HG03571 (cell line): ENCODE data around the gene EMILIN1.
"Not testable (repeated sequence)": the region's sequence is repeated elsewhere in the genome, so short reads cannot be mapped to it uniquely, and the experiment has no call there.

Experiments
- ATAC-seq: cut with Tn5 transposase; IDR thresholded peaks from one replicate; pipeline ENCODE4 v1.9.1; 2021; ENCODE audit not compliant: unreplicated experiment

Gene EMILIN1

GRCh38 chr2:27119330-27119670 is 40.9 kb downstream of the EMILIN1 start:
- not testable (repeated sequence) for ATAC-seq

GRCh38 chr2:27121906-27122305 is 43.5 kb downstream of the EMILIN1 start:
- no peak for ATAC-seq

GRCh38 chr2:27122791-27123190 is 44.4 kb downstream of the EMILIN1 start:
- no peak for ATAC-seq

GRCh38 chr2:27123302-27124150 is 45.1 kb downstream of the EMILIN1 start, which contains the start of gene ABHD1:
Gene ABHD1, plus strand, starts transcription at chr2:27123815. Its CDS starts 134 bp downstream, at chr2:27123949.
- no peak for ATAC-seq

GRCh38 chr2:27125104-27125503 is 46.7 kb downstream of the EMILIN1 start:
- ATAC-seq, result no peak

- no peak for ATAC-seq
Observed at GRCh38 chr2:27126252-27126710, 47.9 kb downstream of the EMILIN1 start.

- no peak for ATAC-seq
Observed at GRCh38 chr2:27127883-27128667, 49.7 kb downstream of the EMILIN1 start.

GRCh38 chr2:27128668-27129571 is 50.5 kb downstream of the EMILIN1 start:
- ATAC-seq, result no peak

- no peak for ATAC-seq
Observed at GRCh38 chr2:27130396-27130795, 52.0 kb downstream of the EMILIN1 start.

GRCh38 chr2:27131429-27131828 is 53.0 kb downstream of the EMILIN1 start:
- no peak for ATAC-seq

GRCh38 chr2:27133195-27133875 is 54.9 kb downstream of the EMILIN1 start:
- no peak for ATAC-seq

GRCh38 chr2:27133905-27134780 is 55.7 kb downstream of the EMILIN1 start, which contains the start of gene PREB:
Gene PREB, minus strand, starts transcription at chr2:27134636. Its CDS starts 215 bp downstream, at chr2:27134421.
- ATAC-seq, result peak; percentile 85

- no peak for ATAC-seq
Observed at GRCh38 chr2:27134781-27135477, 56.5 kb downstream of the EMILIN1 start.

- ATAC-seq, result no peak
Observed at GRCh38 chr2:27135478-27135955, 57.1 kb downstream of the EMILIN1 start.
